NCI-H1105 treated with DMSO at 0.1 percent for 48 hours (cell line): ENCODE results near the gene ALOXE3.
"Not testable (repeated sequence)": the region's sequence is repeated elsewhere in the genome, so short reads cannot be mapped to it uniquely, and the experiment has no call there.

Source experiments
- DNase-seq: peaks from one replicate; lab custom pipeline; 2025; lab: John Stamatoyannopoulos, UW

Gene ALOXE3

DNA sequence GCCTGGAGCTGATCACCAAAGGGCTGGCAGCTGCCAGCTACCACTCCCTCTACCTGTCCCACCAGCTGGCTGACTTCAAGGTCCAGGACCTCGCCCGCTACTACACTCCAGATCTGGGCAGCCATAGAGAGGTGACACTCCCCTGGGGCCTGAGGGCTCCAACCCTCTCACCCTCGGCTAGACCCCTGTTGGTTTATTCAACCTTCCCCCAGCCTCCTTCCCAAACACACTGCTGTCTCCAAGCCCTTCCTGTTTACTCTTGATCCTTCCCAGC is 48.8 kb downstream of the ALOXE3 start:
- DNase-seq = no peak

DNA sequence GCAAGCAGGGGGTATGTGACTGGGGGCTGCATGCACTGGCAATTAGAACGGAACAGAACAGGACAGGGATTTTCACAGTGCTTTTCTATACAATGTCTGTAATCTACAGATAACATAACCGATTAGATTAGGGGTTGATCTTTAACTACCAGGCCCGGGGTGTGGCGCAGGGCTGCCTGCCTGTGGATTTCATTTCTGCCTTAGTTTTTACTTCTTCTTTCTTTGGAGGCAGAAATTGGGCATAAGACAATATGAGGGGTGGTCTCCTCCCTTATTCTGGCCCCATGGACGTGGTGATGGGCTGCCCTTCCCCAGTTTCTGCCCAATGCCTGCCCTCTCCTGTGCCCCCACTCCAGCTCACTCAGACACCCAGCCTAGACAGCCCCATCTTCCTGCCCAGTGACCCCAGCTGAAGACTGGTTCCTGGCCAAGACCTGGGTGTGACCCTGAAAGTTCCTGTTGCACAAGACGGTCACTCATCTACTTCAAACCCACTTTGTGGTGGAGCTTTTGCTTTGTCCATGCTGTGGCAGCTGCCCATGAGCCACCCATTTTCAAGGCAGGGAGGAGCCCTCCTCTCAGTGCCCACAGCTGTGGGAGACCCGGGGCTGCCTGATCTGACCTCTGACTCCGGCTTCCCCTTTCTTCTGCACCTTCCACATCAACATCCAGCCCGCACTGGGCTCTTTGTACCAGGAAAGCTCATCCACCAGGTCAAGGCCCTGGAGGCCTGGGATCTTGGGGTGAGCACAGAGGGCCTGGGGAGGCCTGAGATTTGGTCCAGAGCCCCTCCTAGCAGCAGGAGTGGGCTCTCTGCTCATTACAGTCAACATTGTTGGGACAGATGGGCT is 49.4 kb downstream of the ALOXE3 start:
- DNase-seq = no peak

DNA sequence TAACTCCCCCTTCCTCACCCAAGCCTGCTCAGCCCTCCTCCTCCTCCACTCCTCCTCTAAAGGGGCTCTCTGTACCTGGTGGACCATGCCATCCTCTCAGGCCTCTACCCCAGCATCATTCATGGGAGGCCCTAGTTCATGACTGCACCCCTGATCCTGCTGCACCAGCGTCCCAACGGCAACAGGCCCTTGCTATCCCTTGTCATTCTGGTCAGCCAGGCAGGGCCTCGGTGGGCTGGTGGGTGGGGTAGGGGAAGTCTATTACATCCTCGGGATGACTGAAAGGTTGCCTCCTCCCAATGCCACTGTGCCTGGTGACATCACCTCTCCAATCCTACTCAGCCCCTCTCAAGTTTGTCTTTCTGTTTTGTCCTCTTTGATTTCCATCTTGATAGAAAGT is 50.5 kb downstream of the ALOXE3 start:
- DNase-seq = no peak

DNA sequence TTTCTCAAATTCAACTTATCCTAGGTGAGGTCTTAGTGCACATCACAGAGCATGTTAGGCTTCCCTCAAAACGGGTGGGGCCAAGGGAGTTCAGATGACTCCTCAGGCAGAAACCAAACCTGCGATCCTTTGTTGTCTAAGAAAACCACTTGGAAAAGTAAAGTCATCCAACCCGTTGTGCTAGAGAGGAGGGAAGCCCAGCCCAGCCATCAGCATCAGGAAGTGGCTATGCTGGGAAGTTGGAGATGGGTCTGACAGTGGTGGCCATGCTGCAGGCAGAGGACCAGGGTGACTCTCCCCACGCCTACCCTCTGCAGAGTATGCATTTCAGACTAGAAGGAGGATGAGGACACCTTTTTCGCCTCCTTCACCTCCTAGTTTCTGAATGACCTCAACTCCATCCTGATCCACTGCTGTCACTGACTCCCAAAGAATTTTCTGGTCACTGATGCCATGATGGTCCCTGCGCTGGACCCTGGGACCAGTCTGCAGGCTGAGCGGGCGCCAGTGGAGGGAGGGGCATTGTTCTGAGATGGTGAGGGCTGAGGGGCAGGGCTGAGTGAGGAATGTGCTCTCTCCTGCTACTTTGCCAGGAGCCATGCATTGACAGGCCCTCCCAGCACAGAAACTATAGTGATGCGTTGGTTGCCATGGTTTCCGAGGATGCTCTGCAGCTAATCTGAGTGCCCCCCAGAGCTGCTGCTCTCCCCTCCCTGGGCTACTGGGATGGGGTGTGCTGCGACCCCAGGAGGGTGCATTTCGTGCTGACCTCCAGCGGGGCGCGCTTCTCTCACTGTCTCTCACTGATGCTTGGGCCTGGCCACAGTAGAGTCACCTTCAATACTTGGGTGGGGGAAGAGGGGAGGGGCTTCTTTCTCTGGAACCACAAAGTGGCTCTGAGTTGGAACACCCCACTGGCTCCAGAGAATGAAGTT is 51.2 kb downstream of the ALOXE3 start:
- DNase-seq = no peak

DNA sequence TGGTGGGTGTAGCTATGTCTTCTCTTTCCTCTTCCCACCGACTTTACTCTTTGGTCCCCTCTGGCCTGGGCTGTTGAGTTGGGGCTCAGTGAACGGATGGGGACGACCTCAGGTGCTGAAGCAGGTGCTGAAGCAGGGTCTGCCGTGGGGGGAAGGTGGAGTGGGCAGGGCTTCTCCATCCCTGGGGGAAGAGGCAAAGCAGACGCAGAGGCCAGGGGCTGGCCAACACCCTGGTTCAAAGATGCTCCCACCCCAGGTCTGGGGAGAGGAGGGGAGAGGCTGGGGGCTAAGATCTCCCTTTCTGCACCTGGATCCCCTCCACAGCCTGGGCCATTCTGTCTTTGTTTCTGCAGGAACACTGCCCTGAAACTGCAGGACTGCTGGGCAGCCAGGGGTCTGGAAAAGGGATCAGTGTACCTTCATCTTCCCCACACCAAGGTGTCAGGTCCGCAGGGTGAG is 53.7 kb downstream of the ALOXE3 start:
- DNase-seq = no peak

DNA sequence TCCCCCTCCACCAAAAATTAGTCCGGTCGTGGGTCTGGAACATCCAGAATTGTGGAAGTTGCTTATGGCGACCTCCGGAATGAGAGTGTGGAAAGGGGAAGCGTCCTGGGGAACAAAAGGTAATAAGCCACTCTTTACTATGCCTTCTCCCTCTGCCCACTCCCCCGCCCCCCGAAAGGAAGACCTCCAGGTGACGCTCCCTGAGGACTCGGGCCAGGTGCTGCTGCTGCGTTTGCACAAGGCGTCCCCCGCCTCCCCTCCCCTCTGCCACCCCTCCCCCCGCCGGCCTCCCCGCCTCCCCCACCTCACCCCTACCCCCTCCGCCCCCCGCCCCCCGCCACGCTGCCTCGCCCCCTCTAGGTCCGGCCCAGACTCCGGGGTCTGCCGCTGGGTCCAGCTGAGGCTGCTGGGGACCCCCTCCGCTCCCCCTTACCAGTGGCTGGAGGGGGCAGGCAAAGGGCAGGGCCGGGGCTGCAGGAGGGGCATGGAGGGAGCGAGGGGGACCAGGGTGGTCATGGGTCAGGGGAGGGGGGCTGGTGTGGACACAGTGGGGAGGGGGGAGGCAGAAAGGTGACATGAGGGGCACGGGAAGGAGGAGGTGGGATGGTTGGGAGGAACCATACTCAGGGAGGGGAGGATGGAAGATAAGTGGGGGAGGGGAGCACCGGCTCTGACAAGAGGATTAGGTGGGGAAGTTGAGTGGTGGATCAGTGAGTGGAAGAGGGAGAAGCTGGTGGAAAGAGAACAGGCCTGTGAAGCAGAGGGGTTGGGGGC is 54.4 kb downstream of the ALOXE3 start:
- DNase-seq = no peak

DNA sequence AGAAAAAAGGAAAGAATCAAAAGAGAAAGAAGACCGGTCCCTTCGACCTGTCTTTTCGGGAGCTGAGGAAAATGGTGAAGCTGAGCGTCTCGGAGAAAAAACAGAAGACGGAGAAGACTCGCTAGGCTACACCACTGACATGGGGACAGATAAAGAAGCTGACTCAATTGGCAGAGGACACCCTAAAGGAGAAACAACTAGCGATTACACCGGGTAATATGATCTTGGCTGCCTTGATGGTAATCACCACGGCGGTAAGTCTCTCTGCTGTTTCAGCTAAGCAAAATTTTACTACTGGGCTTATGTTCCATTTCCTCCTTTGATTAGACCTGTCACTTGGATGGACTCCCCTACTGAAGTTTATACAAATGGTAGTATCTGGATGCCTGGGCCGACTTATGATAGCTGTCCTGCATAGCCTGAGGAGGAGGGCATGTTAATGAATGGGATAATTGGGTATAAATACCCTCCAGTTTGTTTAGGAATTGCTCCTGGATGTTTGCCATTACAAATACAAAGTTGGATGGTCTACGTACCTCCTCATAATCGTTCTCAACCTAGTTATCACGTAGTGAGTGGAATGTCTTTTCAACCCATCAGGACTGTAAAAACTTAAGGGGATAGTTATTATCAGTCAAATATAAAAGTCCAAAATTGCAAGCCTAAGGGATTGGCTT is 55.4 kb downstream of the ALOXE3 start:
- DNase-seq = peak; percentile 89

DNA sequence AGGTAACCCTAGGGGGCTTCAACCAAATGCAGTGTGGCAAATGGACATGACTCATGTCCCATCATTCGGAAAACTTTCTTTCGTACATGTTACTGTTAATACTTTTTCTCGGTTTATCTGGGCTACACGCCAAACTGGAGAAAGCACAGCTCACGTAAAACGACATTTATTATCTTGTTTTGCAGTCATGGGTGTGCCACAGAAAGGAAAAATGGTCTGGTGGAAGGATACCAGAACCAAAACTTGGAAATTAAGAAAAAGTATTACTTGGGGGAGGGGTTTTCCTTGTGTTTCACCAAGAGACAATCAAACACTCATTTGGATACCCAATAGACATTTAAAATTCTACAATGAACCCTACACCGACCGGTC is 55.9 kb downstream of the ALOXE3 start:
- DNase-seq = no peak

DNA sequence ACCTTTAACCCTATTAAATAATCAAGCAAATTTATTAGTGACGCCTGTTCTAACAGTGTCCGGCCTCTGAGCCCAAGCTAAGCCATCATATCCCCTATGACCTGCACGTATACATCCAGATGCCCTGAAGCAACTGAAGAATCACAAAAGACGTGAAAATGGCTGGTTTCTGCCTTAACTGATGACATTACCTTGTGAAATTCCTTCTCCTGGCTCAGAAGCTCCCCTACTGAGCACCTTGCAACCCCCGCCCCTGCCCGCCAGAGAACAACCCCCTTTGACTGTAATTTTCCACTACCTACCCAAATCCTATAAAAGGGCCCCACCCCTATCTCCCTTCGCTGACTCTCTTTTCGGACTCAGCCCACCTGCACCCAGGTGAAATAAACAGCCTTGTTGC is 56.5 kb downstream of the ALOXE3 start:
- not testable (repeated sequence) for DNase-seq

DNA sequence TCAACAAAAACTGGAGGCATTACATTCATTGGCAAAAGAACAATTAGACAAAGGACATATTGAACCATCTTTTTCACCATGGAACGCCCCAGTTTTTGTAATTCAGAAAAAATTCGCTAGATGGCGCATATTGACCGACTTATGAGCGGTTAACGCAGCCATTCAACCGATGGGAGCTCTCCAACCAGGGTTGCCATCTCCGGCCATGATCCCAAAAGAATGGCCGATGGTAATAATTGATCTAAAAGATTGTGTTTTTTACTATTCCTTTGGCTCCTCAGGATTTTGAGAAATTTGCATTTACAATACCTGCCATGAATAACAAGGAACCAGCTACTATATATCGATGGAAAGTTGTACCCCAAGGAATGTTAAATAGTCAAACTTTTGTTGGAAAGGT is 58.0 kb downstream of the ALOXE3 start:
- peak; percentile 84 for DNase-seq

DNA sequence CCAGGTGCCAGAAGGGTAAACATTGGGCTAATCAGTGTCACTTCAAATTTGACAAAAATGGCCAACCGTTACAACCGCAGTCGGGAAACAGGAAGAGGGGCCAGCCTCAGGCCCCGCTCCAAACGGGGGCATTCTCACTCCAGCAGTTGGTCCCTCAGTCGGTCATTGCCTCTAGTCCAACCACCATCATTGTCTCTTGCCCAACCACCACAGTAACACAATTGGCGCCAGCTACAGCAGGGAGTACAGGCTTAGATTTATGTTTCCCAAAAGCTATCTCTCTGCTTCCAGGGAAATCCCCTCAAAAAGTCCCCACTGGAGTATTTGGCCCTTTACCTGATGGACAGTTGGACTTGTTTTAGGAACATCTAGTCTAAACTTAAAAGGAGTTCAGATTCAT is 59.2 kb downstream of the ALOXE3 start:
- DNase-seq = no peak

DNA sequence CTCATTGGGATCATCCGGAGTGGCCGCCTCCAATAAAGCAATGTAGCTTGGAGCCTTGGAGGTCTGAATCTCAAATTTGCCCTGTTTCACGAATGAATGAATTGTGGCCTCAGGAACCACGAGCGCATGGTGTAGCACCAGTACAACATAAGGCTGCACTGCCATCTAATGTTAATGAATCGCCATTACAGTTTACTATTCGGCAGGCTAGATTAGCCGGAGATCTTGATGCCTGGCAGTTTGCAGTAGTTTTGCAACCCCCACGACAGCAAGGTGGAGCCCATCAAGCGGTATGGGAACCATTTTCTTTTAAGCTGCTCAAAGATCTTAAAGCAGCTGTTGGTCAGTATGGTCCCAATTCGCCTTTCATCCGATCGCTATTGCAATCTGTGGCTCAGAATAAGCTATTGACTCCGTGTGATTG is 60.6 kb downstream of the ALOXE3 start:
- DNase-seq = peak; percentile 96

DNA sequence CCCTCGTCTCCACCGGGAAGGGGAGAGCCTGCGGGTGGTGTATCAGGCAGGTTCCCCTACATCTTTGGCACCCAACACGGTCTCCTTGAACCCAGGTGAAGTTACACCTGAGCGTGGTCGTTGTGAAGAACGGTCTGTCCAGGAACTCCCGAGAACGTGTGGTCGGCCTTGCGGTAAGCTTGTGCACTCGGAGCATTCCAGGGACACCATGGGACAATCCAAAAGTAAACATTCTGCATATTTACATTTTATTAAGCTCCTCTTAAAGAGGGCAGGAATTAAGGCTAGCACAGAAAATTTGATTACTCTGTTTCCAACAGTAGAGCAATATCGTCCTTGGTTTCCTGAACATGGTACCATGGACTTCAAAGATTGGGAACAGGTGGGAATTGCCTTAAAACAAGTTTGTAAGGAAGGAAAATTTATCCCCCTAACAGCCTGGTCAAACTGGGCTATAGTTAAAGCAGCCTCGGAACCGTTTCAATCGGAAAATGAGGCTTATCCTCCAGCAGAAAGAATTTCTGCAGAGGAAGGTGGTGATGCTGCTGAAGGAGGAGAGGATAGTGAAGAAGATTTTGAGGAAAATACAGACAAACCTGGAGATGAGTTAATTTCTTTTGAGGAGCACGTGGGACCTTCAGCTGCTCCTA is 61.2 kb downstream of the ALOXE3 start:
- no peak for DNase-seq

DNA sequence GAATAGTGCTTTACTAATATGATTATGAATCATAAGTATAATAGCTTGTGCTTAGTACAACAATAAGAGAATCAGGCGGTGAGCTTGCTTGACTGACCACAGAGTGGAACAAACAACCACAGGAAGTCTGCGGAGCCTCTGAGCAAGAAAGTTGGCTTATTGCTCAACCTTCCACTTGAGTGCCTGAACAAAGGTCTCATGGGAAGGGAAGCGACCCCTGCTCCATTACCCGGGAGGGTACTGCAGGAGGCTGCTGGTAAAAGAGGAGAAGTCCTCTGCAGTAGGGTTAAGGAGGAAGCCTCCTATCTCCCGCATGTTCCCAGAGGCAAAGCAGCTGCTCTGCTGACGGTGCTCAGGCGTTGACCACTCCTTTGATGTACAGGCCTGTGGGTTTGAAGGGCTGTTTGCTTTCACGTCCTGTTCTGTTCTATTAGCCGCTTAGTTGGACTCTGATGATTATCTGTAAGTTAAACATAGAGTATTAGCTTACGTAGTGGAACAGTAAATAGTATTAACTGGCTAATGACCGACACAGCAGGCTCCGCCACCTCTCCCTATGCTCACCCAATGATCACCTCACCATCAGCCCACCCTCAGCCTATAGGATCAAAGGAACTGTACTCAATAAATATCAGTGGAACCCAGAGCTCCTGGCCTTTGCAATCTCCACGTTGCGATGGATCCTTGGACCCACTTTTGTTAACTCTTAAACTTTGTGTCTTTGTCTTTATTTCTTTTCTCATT is 61.9 kb downstream of the ALOXE3 start:
- no peak for DNase-seq

DNA sequence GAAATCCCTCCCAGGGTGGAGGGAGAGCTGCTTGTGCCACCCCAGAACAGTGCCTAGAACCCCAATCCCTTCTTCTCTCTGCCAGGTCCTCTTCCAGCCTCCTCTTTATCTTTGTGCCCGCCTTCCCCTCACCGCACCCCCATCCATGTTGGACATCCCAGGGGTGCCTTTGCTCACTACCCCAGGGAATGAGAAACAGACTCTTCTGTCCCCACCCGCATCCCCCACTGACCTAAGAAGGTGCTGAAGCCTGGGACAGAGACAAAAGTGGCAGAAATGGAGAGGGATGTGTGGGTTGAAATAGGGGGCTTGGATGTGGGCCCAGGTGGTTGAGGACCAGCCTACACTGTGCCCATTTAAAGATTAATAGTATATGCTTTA is 62.5 kb downstream of the ALOXE3 start:
- DNase-seq = no peak

DNA sequence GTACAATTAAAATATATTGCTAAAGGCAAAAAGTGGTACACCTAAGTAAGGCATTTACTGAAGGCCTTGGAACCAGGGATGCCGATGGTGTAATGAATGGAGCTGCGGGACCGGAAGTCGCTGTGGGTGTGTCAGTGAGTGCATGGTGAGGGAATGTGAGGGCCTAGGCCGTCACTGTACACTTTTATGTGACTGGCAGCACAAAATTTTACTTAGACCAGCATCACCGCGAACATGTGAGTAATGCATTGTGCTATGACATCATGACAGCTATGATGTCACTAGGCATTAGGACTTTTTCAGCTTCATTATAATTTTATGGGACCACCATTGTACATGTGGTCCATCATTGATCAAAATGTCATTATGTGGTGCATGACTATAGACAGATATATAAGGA is 64.7 kb downstream of the ALOXE3 start:
- no peak for DNase-seq

DNA sequence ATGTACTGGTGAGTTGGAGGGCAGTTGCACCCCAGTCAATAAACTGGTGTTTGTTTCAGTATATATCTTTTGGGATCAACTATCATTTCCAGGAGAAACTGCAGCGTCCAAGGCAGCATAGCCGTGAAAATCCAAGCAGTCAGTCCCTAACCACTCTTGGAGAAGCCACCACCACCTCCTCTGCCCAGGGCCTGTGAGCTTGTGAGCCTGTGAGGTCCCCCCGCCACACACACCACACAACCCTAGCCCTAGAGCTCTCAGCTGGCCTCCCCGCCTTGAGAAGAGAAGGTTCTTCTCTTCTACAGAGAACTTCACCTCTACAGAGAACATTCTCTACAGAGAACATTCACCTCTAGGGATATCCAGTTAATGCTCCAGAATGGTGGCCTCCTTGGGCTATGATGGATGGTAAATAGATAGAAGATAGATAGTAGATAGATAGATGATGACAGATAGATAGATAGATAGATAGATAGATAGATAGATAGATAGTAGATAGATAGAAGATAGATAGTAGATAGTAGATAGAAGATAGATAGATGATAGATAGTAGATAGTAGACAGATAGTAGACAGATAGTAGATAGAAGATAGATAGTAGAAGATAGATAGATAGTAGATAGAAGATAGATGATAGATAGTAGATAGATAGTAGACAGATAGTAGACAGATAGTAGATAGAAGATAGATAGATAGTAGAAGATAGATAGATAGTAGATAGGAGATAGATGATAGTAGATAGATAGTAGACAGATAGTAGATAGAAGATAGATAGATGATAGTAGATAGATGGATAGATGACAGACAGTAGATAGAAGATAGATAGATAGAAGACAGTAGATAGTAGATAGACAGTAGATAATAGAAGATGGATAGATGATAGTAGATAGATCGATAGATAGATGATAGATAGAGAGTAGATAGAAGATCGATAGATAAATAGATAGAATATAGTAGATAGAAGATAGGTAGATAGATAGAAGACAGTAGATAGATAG is 65.8 kb downstream of the ALOXE3 start:
- no peak for DNase-seq

DNA sequence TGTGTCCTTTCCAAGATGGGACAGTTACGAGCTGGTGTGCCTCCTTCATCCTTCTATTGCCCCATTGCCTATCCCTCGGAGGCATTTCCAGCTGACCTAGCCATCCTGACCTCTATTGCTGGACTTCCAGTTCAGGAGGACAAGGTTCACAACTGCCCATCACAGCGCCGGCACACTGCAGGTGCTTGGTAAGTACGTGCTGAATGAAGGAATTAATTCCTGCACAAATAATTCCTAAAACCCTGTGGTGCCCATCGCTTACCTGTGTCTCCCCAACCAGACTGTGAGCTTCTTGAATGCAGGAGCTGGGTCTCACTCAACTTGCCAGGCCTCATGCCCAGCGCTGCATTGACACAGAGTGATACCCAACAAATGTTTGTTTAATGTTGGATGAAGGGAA is 66.5 kb downstream of the ALOXE3 start:
- DNase-seq = no peak

DNA sequence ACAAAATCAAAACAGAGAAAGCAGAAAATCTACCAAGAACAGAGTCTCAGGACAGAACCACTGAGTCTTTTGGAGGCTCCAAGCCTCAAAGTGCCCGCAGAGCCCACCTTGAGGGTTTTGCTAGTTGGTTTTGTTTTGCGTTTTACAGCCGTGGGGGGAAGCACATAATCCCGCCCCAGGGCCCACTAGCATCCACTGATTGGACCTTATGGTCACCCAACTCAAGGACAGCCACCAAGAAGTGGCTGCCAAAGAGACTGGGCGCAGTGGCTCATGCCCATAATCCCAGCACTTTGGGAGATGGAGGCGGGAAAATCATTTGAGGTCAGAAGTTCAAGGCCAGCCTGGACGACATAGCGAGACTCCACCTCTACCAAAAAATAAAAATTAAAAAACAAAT is 69.6 kb downstream of the ALOXE3 start:
- DNase-seq = no peak
